NCI-H2196 treated with DMSO at 0.1 percent for 48 hours (cell line): ENCODE results near the gene MAPK14.
A peak's percentile ranks its signal among the peaks of the same experiment; 100 is the strongest.
"Not testable (repeated sequence)": the region's sequence is repeated elsewhere in the genome, so short reads cannot be mapped to it uniquely, and the experiment has no call there.

ENCODE experiments used
- DNase-seq: peaks from one replicate; lab custom pipeline; 2025; ENCODE audit not compliant: unreplicated experiment; lab: John Stamatoyannopoulos, UW

The MAPK14 gene

GRCh38 chr6:36120539-36120938 lies 92.9 kb downstream of the MAPK14 start:
- no peak for DNase-seq

- DNase-seq: no peak
Observed at GRCh38 chr6:36120979-36121786, 93.6 kb downstream of the MAPK14 start.

GRCh38 chr6:36121787-36122494 lies 94.3 kb downstream of the MAPK14 start:
- no peak for DNase-seq

- no peak for DNase-seq
Observed at GRCh38 chr6:36122495-36123269, 95.1 kb downstream of the MAPK14 start.

- DNase-seq: peak; percentile 55
Observed at GRCh38 chr6:36123270-36124139, 95.9 kb downstream of the MAPK14 start.

GRCh38 chr6:36124346-36124745 lies 96.7 kb downstream of the MAPK14 start:
- DNase-seq: not testable (repeated sequence)

GRCh38 chr6:36124881-36125280 lies 97.3 kb downstream of the MAPK14 start:
- no peak for DNase-seq

GRCh38 chr6:36125575-36125974 lies 98.0 kb downstream of the MAPK14 start:
- no peak for DNase-seq

GRCh38 chr6:36126121-36126520 lies 98.5 kb downstream of the MAPK14 start:
- DNase-seq: no peak

- DNase-seq: no peak
Observed at GRCh38 chr6:36126553-36127458, 99.2 kb downstream of the MAPK14 start.

- no peak for DNase-seq
Observed at GRCh38 chr6:36127462-36128016, 99.9 kb downstream of the MAPK14 start.

GRCh38 chr6:36128073-36128472 lies 100.5 kb downstream of the MAPK14 start:
- DNase-seq: no peak

GRCh38 chr6:36128793-36129192 lies 101.2 kb downstream of the MAPK14 start:
- DNase-seq: no peak

GRCh38 chr6:36129334-36129733 lies 101.7 kb downstream of the MAPK14 start:
- DNase-seq: not testable (repeated sequence)

GRCh38 chr6:36129941-36130666 lies 102.5 kb downstream of the MAPK14 start, which contains the start of gene MAPK13:
Gene MAPK13 (plus strand): TSS chr6:36130513. CDS start chr6:36130583, 70 bp downstream.
- DNase-seq: peak; percentile 43

- DNase-seq: peak; percentile 70
Observed at GRCh38 chr6:36130667-36131510, 103.3 kb downstream of the MAPK14 start.

- peak; percentile 63 for DNase-seq
Observed at GRCh38 chr6:36131511-36132245, 104.1 kb downstream of the MAPK14 start.
